Measurements from ENCODE around the gene CLEC2D. TPM values are rescaled to one million over a fixed set of nuclear protein-coding genes. Genes with fewer than 3 reads are reported as not detected.

CLEC2D gene
- total RNA-seq, 1 donor from 2014 or later: 13.5 TPM

DNA sequence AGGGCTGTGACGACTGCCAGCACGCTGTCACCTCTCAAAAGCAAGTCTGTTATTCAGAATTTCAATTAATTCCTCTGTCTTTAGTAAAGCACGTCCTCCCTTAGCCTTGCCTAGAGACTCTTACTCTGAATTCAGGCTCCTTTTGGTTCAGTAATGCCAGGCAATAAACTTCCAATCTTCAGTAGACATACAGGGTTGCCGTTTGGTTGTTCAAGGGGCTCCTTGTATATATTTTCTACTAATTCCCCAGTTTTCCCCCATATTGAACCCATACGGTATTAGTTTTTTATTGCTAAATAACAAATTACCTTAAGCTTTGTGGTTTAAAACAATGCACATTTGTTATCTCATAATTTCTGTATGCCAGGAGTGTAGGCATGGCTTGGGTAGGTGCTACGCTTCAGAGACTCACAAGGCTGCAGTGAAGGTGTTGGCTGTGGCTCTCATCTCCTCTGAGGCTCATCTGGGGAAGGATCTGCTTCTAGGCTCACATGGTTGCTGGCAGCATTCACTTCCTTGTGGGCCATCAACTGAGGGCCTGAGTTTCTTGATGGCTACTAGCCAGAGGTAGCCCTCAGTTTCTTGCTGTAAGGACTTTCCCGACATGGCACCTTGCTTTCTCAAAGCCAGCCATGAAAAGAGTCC lies 70.7 kb downstream of the CLEC2D start:
- Histone ChIP-seq H3K36me3 (no peaks in the 10 kb centered on the region), H3K9me3 (no peaks in the 10 kb centered on the region), H3K4me3 (peak overlapping the region; percentile 22 to 36), H3K27me3 (no peaks in the 10 kb centered on the region), H3K27ac (no peak overlapping the region), H3K4me1 (peaks cover 4% of the 10 kb centered on the region)
- TF ChIP-seq, protein P1, sequence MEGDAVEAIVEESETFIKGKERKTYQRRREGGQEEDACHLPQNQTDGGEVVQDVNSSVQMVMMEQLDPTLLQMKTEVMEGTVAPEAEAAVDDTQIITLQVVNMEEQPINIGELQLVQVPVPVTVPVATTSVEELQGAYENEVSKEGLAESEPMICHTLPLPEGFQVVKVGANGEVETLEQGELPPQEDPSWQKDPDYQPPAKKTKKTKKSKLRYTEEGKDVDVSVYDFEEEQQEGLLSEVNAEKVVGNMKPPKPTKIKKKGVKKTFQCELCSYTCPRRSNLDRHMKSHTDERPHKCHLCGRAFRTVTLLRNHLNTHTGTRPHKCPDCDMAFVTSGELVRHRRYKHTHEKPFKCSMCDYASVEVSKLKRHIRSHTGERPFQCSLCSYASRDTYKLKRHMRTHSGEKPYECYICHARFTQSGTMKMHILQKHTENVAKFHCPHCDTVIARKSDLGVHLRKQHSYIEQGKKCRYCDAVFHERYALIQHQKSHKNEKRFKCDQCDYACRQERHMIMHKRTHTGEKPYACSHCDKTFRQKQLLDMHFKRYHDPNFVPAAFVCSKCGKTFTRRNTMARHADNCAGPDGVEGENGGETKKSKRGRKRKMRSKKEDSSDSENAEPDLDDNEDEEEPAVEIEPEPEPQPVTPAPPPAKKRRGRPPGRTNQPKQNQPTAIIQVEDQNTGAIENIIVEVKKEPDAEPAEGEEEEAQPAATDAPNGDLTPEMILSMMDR (IDR thresholded peaks at IDR 0.05): no peak
- TF ChIP-seq POLR2A (IDR thresholded peaks at IDR 0.05) (no peak), POLR2AphosphoS5 (IDR thresholded peaks at IDR 0.05; ENCODE audit: insufficient read depth in 1 of 2, low read depth in 1 of 2) (no peak)
- intact Hi-C loops (cut with DNase I): no loop called here
- no peak for DNase-seq (ENCODE audit: extremely low spot score in 2 of 2)

DNA sequence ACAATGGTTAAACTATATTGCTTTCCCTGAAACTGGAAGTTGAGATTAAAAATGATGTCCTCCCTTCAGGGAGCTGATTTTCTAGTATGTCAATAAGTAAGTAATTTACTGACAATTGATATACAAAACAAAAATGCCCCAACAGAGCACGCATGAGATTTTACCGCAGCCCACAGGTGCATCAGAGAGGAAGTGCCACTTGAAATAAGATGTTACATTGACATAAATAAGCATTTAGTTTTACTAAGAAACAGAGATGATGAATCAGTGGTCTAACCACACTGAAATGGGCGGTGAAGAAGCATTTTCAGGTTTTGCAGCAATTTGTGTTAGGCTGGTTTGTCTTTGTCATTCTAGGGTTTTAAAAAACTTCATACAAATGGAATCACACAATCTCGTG lies 72.2 kb downstream of the CLEC2D start:
- Histone ChIP-seq H3K36me3 (no peaks in the 10 kb centered on the region), H3K9me3 (no peaks in the 10 kb centered on the region), H3K27ac (no peak overlapping the region), H3K4me3 (no peak overlapping the region), H3K4me1 (peaks cover 4% of the 10 kb centered on the region), H3K27me3 (no peaks in the 10 kb centered on the region)
- TF ChIP-seq, protein P1 (IDR thresholded peaks at IDR 0.05): no peak
- TF ChIP-seq POLR2AphosphoS5 (IDR thresholded peaks at IDR 0.05; ENCODE audit: insufficient read depth in 1 of 2, low read depth in 1 of 2) (no peak), POLR2A (IDR thresholded peaks at IDR 0.05) (no peak)
- DNase-seq (ENCODE audit: extremely low spot score in 2 of 2): no peak
- intact Hi-C loops (cut with DNase I): no loop called here

DNA sequence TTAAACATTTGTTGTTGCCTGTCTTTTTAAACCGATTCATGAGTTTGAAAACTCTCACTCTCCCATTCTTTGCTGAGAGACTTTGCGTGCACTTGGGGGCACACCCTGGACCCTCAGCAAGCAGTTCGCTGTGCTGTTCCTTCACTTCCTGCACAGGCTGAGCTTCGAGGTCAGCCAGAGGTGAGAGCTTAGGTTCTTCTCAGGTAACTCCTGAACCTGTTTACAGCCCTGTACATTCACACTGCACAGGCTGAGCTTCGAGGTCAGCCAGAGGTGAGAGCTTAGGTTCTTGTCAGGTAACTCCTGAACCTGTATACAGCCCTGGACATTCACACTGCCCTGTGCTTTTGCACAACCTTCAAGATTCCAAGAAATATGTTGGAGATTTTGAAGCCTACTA lies 73.1 kb downstream of the CLEC2D start:
- Histone ChIP-seq H3K9me3 (no peaks in the 10 kb centered on the region), H3K4me1 (peaks cover 4% of the 10 kb centered on the region), H3K27ac (no peak overlapping the region), H3K36me3 (no peaks in the 10 kb centered on the region), H3K4me3 (no peak overlapping the region), H3K27me3 (no peaks in the 10 kb centered on the region)
- no peak for DNase-seq (ENCODE audit: extremely low spot score in 2 of 2)
- intact Hi-C loops (cut with DNase I): no loop called here
- TF ChIP-seq, protein P1 (IDR thresholded peaks at IDR 0.05): no peak
- no peak for TF ChIP-seq POLR2A (IDR thresholded peaks at IDR 0.05)
- no peak for TF ChIP-seq POLR2AphosphoS5 (IDR thresholded peaks at IDR 0.05; ENCODE audit: insufficient read depth in 1 of 2, low read depth in 1 of 2)

DNA sequence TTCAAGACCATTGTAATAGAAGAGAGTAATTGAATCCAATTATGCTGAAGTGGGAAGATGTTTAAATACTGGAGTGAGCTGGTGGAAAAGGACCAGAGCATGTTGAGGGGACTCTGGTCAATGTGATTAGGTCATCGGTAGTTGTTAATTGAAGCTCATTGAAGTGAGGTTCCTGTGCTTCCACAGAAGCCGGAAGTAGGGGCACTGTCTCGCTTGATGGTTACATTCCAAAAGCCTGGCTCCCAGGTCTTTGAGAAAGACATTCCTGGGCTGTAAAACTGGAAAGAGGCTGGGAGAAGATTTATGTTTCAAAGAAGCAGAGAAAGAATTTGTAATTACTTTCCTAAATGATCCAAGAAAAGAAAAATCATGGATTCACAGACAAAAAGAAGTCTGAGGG lies 75.7 kb downstream of the CLEC2D start:
- Histone ChIP-seq H3K4me3 (no peak overlapping the region), H3K27me3 (no peaks in the 10 kb centered on the region), H3K27ac (no peak overlapping the region), H3K36me3 (no peaks in the 10 kb centered on the region), H3K4me1 (peaks cover 4% of the 10 kb centered on the region), H3K9me3 (no peaks in the 10 kb centered on the region)
- intact Hi-C loops (cut with DNase I): no loop called here
- no peak for DNase-seq (ENCODE audit: extremely low spot score in 2 of 2)
- TF ChIP-seq, protein P1 (IDR thresholded peaks at IDR 0.05): no peak
- no peak for TF ChIP-seq POLR2AphosphoS5 (IDR thresholded peaks at IDR 0.05; ENCODE audit: insufficient read depth in 1 of 2, low read depth in 1 of 2)
- no peak for TF ChIP-seq POLR2A (IDR thresholded peaks at IDR 0.05)

Small RNAs within 50 kb of the gene (small RNA-seq; reads per million reads assigned to genes)
- gene AC010186.4: not detected
- not detected for gene RNU6-700P

Other genes starting within 250 kb of the CLEC2D start
- 1.5 TPM for gene KLRB1, start 61.8 kb upstream of the CLEC2D start, total RNA-seq
- not detected for gene CLECL1, start 63.4 kb downstream of the CLEC2D start, total RNA-seq
- gene CD69, start 91.2 kb downstream of the CLEC2D start, total RNA-seq: 28.5 TPM
- not detected for gene KLRF1, start 157.8 kb downstream of the CLEC2D start, total RNA-seq
- 35.6 TPM for gene CLEC2B, start 199.6 kb downstream of the CLEC2D start, total RNA-seq
- not detected for gene KLRF2, start 211.8 kb downstream of the CLEC2D start, total RNA-seq

All from vagina (tissue), 2 donors.